Endothelial cell of umbilical vein (primary cell): ENCODE measurements around the gene DUSP28. TPM values are rescaled to one million over a fixed set of nuclear protein-coding genes. Genes with fewer than 3 reads are reported as not detected.

ENCODE experiments used
- BruUV-seq: library from RNA; stranded (reverse); fragments of 400-500 nt; replicated peaks from 2 replicates; lab custom pipeline; 2021; lab: Mats Ljungman, UMichigan
- CTCF ChIA-PET: fragments of 300-600, 350-600 bp; sonication (Branson Sonifier 250); formaldehyde crosslinking; loops from one replicate; lab custom pipeline; 2021; ENCODE audit warnings: antibody characterized with exemption, inconsistent platforms; lab: Charles Lee
- POLR2A ChIA-PET: fragments of 300-600, 350-600 bp; sonication (Branson Sonifier 250); formaldehyde crosslinking; loops from one replicate; lab custom pipeline; 2021; ENCODE audit warnings: antibody characterized with exemption, inconsistent platforms; lab: Charles Lee
- DNase-seq: peaks from one replicate; pipeline ENCODE4 v3.0.0-alpha.2; 2011; ENCODE audit warnings: low read depth, low spot score
- FAIRE-seq: peaks from 2 replicates; lab custom pipeline; 2011; peaks lifted over from hg19 to GRCh38; lab: Jason Lieb, UNC
- H2AFZ ChIP-seq: 2 replicates; pipeline ENCODE4 v1.6.0; 2012; ENCODE audit warnings: low read depth, low read length, control low read depth, inconsistent platforms
- H3K27ac ChIP-seq: 2 replicates; pipeline ENCODE4 v1.5.1; 2011; ENCODE audit warnings: low read depth, mild to moderate bottlenecking, control low read depth, low read length, moderate library complexity; ENCODE audit not compliant: insufficient read depth
- H3K27me3 ChIP-seq, 2 experiments: 2 replicates each; pipeline versions ENCODE4 v1.6.0 to v1.6.1; 2011; ENCODE audit warnings: low read length in 2 of 2, mixed read lengths in 1 of 2; ENCODE audit not compliant: control insufficient read depth in 2 of 2, insufficient read depth in 2 of 2
- H3K36me3 ChIP-seq, 2 experiments: 2 replicates in 1 of 2; 3 replicates in 1 of 2; pipeline ENCODE4 v1.5.1; 2011; ENCODE audit warnings: low read length in 2 of 2, mild to moderate bottlenecking in 1 of 2, moderate library complexity in 1 of 2; ENCODE audit not compliant: control insufficient read depth in 2 of 2, insufficient read depth in 2 of 2; ENCODE audit errors: extremely low read depth in 1 of 2
- H3K4me1 ChIP-seq: 3 replicates; pipeline ENCODE4 v1.5.1; 2011; ENCODE audit warnings: mild to moderate bottlenecking, low read length; ENCODE audit not compliant: control insufficient read depth, insufficient read depth; ENCODE audit errors: extremely low read depth
- H3K4me2 ChIP-seq: 2 replicates; pipeline ENCODE4 v1.6.1; 2011; ENCODE audit warnings: low read length, control low read depth, mixed read lengths; ENCODE audit not compliant: insufficient read depth
- H3K4me3 ChIP-seq, 3 experiments: fragments of 200-600 bp in 1 of 3; sonication (generic), shearing (Covaris generic) in 1 of 3; replicated peaks in 1 of 3; 2 replicates each; pipeline ENCODE4 v1.5.1; 2011 to 2016; ENCODE audit warnings: control low read depth in 3 of 3, low read length in 3 of 3, mild to moderate bottlenecking in 2 of 3, inconsistent platforms in 1 of 3, low read depth in 1 of 3, moderate library complexity in 1 of 3; ENCODE audit not compliant: insufficient read depth in 1 of 3
- H3K79me2 ChIP-seq: 2 replicates; pipeline ENCODE4 v1.6.0; 2012; ENCODE audit warnings: low read length, inconsistent platforms; ENCODE audit not compliant: control insufficient read depth, insufficient read depth
- H3K9ac ChIP-seq: replicated peaks from 2 replicates; pipeline ENCODE3; 2011; ENCODE audit warnings: low read length, control low read depth; ENCODE audit not compliant: insufficient read depth; ENCODE audit errors: extremely low read depth
- H3K9me1 ChIP-seq: replicated peaks from 3 replicates; pipeline ENCODE4 v1.6.0; 2011; ENCODE audit warnings: mild to moderate bottlenecking, low read length; ENCODE audit not compliant: control insufficient read depth, insufficient read depth; ENCODE audit errors: extremely low read depth
- H3K9me3 ChIP-seq: replicated peaks from 2 replicates; pipeline ENCODE4 v1.5.1; 2012; ENCODE audit warnings: low read length, inconsistent platforms; ENCODE audit not compliant: control insufficient read depth, insufficient read depth
- H4K20me1 ChIP-seq: replicated peaks from 2 replicates; pipeline ENCODE3; 2011; ENCODE audit warnings: mild to moderate bottlenecking, low read length; ENCODE audit not compliant: control insufficient read depth, insufficient read depth; ENCODE audit errors: extremely low read depth
- EZH2 ChIP-seq: IDR thresholded peaks from 2 replicates; pipeline ENCODE4 v1.6.1; 2012; ENCODE audit warnings: borderline replicate concordance, low read depth, mild to moderate bottlenecking, moderate library complexity, low read length, inconsistent platforms; ENCODE audit not compliant: severe bottlenecking
- FOS ChIP-seq: IDR thresholded peaks from 2 replicates; pipeline ENCODE4 v1.6.1; 2011; ENCODE audit warnings: mild to moderate bottlenecking, low read length, moderate library complexity, borderline replicate concordance; ENCODE audit not compliant: insufficient read depth
- GATA2 ChIP-seq: IDR thresholded peaks from 2 replicates; pipeline ENCODE4 v1.7.0; 2011; ENCODE audit warnings: low read depth, mild to moderate bottlenecking, moderate library complexity, mixed read lengths, low read length; ENCODE audit not compliant: insufficient read length, insufficient read depth
- JUN ChIP-seq: IDR thresholded peaks from 2 replicates; pipeline ENCODE4 v1.6.1; 2011; ENCODE audit warnings: borderline replicate concordance, low read depth; ENCODE audit not compliant: insufficient read length, insufficient read depth
- POLR2A ChIP-seq: IDR thresholded peaks from 2 replicates; pipeline ENCODE4 v1.6.1; 2012; ENCODE audit warnings: low read depth, mild to moderate bottlenecking, control low read depth, low read length
- dilution Hi-C: fragments of 300-500 bp; cut with MboI; formaldehyde crosslinking; loops from one replicate; pipeline ENCODE4 v1.15.0; 2019; ENCODE audit warnings: low sequenced_read_pairs; ENCODE audit not compliant: extremely low pct_ligation_motif_present
- intact Hi-C: fragments of 100-400 bp; cut with micrococcal nuclease; formaldehyde crosslinking; loops from one replicate; pipeline ENCODE4 v1.10.0; 2022
- polyA plus RNA-seq, 4 experiments: library from polyadenylated mRNA; depleted of rRNA in 3 of 4; stranded (reverse) in 3 of 4; unstranded in 1 of 4; fragments of >200 nt; gene quantifications; 2 replicates each; pipeline versions ENCODE4 v1.2.1 to v1.2.3, GENCODE V29; 2011 to 2012; ENCODE audit warnings: missing spikeins in 1 of 4
- total RNA-seq: library from RNA; stranded (reverse); gene quantifications from 2 replicates; pipeline ENCODE4 v1.2.3, GENCODE V29; 2021
- TF ChIP-seq, protein P1 (sequence below): IDR thresholded peaks from 2 replicates; pipeline ENCODE4 v1.6.1; 2011; ENCODE audit not compliant: insufficient read depth, insufficient read length

The DUSP28 gene
- total and polyA plus RNA-seq, 2 donors (not counting 3 experiments of a cell fraction or from before 2014, with no cell fraction given), result 2.2 to 4.3 TPM

DNA sequence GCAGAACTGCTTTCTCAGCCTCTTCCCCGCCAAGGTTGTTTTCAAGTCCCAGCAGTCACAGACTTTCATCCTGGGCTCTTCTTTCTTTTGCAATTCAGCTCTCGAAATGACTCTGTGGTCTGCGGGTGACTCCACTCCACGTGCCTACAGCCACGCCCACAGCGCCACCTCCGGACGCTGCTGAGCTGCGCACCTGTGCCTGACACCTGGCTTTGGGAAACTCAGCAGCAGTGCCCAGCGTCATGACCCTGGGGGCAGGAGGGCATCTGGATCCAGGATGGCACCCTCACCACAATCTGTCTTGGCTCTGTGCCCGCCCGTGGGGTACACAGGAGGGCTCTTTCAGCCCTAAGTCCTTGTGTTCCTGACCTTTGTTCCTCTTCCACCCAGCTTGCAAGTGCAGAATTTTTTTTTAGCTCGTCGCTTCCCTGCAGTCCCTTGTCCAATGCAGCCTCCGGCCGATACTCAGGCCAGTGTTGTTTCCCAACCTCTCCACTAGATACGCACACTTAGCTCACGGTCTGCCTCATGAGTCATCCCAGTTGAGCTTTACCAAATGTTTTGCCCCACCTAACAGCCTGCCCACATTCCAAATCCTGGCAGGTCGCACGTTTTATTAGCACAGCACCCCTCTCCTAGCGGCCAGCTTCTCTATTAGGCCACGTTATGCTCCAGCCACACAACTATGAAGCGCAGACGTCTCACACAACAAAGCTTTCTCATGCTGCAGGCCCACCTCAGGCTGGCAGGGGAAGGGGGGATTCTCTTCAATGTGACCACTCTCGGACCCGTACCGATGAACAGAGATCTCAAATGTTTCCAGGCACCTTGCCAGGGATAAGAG is 19.8 kb downstream of the DUSP28 start:
- CTCF ChIA-PET, result interaction anchor here (1.6 kb wide), 1 partner anchor 11 kb away, joined by 3 read pairs; the partner anchor contains the start of gene RNPEPL1
- Histone ChIP-seq H2AFZ (no peak overlapping the region), H3K27me3 (no peaks in the 10 kb centered on the region), H4K20me1 (no peaks in the 10 kb centered on the region), H3K9me1 (no peaks in the 10 kb centered on the region), H3K79me2 (peaks cover 16% of the 10 kb centered on the region), H3K4me3 (no peak overlapping the region), H3K9ac (no peak overlapping the region), H3K4me2 (no peak overlapping the region), H3K27ac (no peak overlapping the region), H3K36me3 (peaks cover 0 to 21% of the 10 kb centered on the region in 2 experiments), H3K4me1 (no peaks in the 10 kb centered on the region), H3K9me3 (no peaks in the 10 kb centered on the region)
- no peak for DNase-seq
- dilution Hi-C loops (no loop called here), intact Hi-C loops (no loop called here)
- TF ChIP-seq JUN, result no peak
- no peak for TF ChIP-seq EZH2
- TF ChIP-seq GATA2, result no peak
- no peak for TF ChIP-seq POLR2A
- no peak for TF ChIP-seq FOS
- POLR2A ChIA-PET, result no interaction called here
- FAIRE-seq, result no peak
- no TSS peak for BruUV-seq

DNA sequence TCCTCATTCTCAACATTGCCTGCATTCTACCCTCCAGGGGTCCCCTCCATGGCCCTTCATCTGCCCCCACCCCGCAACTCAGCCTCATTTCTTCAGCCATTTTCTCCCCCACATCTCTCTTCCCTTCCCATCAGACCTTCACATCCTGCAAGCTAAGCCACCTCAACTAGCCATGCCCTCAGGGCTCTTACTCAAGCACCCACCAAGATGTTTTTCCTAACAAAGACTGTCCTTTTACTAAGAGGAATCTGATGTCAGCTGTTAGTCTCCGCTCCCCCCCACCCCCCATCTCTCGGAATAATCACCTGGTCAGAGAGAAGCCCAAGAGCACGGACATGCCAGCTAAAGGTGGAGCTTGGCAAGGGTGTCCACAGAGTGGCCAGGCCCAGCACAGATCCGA is 21.7 kb downstream of the DUSP28 start:
- H3K9me3 ChIP-seq, result no peaks in the 10 kb centered on the region
- H3K4me2 ChIP-seq, result no peak overlapping the region
- CTCF ChIA-PET, result interaction anchor here (0.8 to 1.4 kb wide), 3 partner anchors 12 to 21 kb away, joined by 3 to 5 read pairs (median 3); no protein-coding TSS in a partner anchor
- TF ChIP-seq, protein P1, sequence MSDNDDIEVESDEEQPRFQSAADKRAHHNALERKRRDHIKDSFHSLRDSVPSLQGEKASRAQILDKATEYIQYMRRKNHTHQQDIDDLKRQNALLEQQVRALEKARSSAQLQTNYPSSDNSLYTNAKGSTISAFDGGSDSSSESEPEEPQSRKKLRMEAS, result no peak
- TF ChIP-seq POLR2A, result no peak
- H3K79me2 ChIP-seq, result peaks cover 28% of the 10 kb centered on the region
- dilution Hi-C loops (no loop called here), intact Hi-C loops (no loop called here)
- FAIRE-seq (no peak), DNase-seq (no peak)
- peaks cover 0 to 12% of the 10 kb centered on the region in 2 experiments for H3K36me3 ChIP-seq
- H3K27ac ChIP-seq, result no peak overlapping the region
- peaks cover 6% of the 10 kb centered on the region for H3K4me1 ChIP-seq
- no peaks in the 10 kb centered on the region for H3K9me1 ChIP-seq
- no peak overlapping the region for H3K9ac ChIP-seq
- BruUV-seq, result no TSS peak
- H4K20me1 ChIP-seq, result no peaks in the 10 kb centered on the region
- no peaks in the 10 kb centered on the region for H3K27me3 ChIP-seq
- H3K4me3 ChIP-seq, result no peak overlapping the region
- H2AFZ ChIP-seq, result no peak overlapping the region
- POLR2A ChIA-PET, result no interaction called here
